Measurements from ENCODE around the gene FSHR. TPM values are rescaled to one million over a fixed set of nuclear protein-coding genes. Genes with fewer than 3 reads are reported as not detected.

FSHR gene
- total RNA-seq, 1 donor from 2014 or later: 0.30 TPM

GRCh38 chr2:49122107-49122506 is 32.2 kb downstream of the FSHR start:
- Histone ChIP-seq H3K4me2 (ENCODE audit: low read length) (no peak overlapping the region), H2AFZ (ENCODE audit: low read depth, low read length) (no peak overlapping the region), H3K4me3 (ENCODE audit: insufficient read depth, low read depth, low read length) (no peak overlapping the region), H3K9ac (ENCODE audit: low read length) (no peak overlapping the region), H4K20me1 (ENCODE audit: insufficient read depth, low read length) (no peaks in the 10 kb centered on the region), H3K27me3 (ENCODE audit: insufficient read depth, low read length) (no peaks in the 10 kb centered on the region), H3K4me1 (ENCODE audit: insufficient read depth, low read length) (no peaks in the 10 kb centered on the region), H3K27ac (ENCODE audit: low read depth, low read length) (no peak overlapping the region), H3K79me2 (ENCODE audit: insufficient read depth, low read length) (no peaks in the 10 kb centered on the region), H3K9me3 (ENCODE audit: insufficient read depth, low read depth, low read length) (no peaks in the 10 kb centered on the region), H3K36me3 (ENCODE audit: insufficient read depth, low read length) (no peaks in the 10 kb centered on the region)
- FAIRE-seq: no peak
- H3K9me3 Mint-ChIP-seq (ENCODE audit: unreplicated experiment): peaks cover 2% of the 10 kb centered on the region
- TF ChIP-seq EZH2 (IDR thresholded peaks at IDR 0.05; ENCODE audit: insufficient read depth, low read length): no peak
- TF ChIP-seq CTCF (IDR thresholded peaks at IDR 0.05; ENCODE audit: insufficient read depth, low read depth, low read length): no peak
- H3K36me3 Mint-ChIP-seq (ENCODE audit: low read depth, unreplicated experiment): peaks cover 2% of the 10 kb centered on the region
- H3K27me3 Mint-ChIP-seq (ENCODE audit: low read depth, unreplicated experiment): no peaks in the 10 kb centered on the region
- H3K27ac Mint-ChIP-seq (ENCODE audit: unreplicated experiment): no peak overlapping the region
- H3K4me1 Mint-ChIP-seq (ENCODE audit: low read depth, unreplicated experiment): peaks cover 4% of the 10 kb centered on the region
- DNase-seq (ENCODE audit: low read depth): no peak
- H3K4me3 Mint-ChIP-seq (ENCODE audit: unreplicated experiment): no peak overlapping the region

- Histone ChIP-seq H3K9ac (ENCODE audit: low read length) (no peak overlapping the region), H3K27me3 (ENCODE audit: insufficient read depth, low read length) (no peaks in the 10 kb centered on the region), H3K27ac (ENCODE audit: low read depth, low read length) (no peak overlapping the region), H3K4me2 (ENCODE audit: low read length) (no peak overlapping the region), H3K4me1 (ENCODE audit: insufficient read depth, low read length) (no peaks in the 10 kb centered on the region), H3K4me3 (ENCODE audit: insufficient read depth, low read depth, low read length) (no peak overlapping the region), H3K9me3 (ENCODE audit: insufficient read depth, low read depth, low read length) (no peaks in the 10 kb centered on the region), H3K79me2 (ENCODE audit: insufficient read depth, low read length) (no peaks in the 10 kb centered on the region), H2AFZ (ENCODE audit: low read depth, low read length) (no peak overlapping the region), H4K20me1 (ENCODE audit: insufficient read depth, low read length) (no peaks in the 10 kb centered on the region), H3K36me3 (ENCODE audit: insufficient read depth, low read length) (no peaks in the 10 kb centered on the region)
- DNase-seq (ENCODE audit: low read depth) (no peak), FAIRE-seq (no peak)
- no peaks in the 10 kb centered on the region for H3K9me3 Mint-ChIP-seq (ENCODE audit: unreplicated experiment)
- H3K4me3 Mint-ChIP-seq (ENCODE audit: unreplicated experiment): no peak overlapping the region
- TF ChIP-seq CTCF (IDR thresholded peaks at IDR 0.05; ENCODE audit: insufficient read depth, low read depth, low read length) (no peak), EZH2 (IDR thresholded peaks at IDR 0.05; ENCODE audit: insufficient read depth, low read length) (no peak)
- H3K27ac Mint-ChIP-seq (ENCODE audit: unreplicated experiment): no peak overlapping the region
- H3K27me3 Mint-ChIP-seq (ENCODE audit: low read depth, unreplicated experiment): peaks cover 2% of the 10 kb centered on the region
- no peaks in the 10 kb centered on the region for H3K4me1 Mint-ChIP-seq (ENCODE audit: low read depth, unreplicated experiment)
- peaks cover 2% of the 10 kb centered on the region for H3K36me3 Mint-ChIP-seq (ENCODE audit: low read depth, unreplicated experiment)
Measured at GRCh38 chr2:49113046-49113445, 41.3 kb downstream of the FSHR start.

- Mint-ChIP-seq H3K4me3 (ENCODE audit: unreplicated experiment) (no peak overlapping the region), H3K27me3 (ENCODE audit: low read depth, unreplicated experiment) (peaks cover 2% of the 10 kb centered on the region), H3K27ac (ENCODE audit: unreplicated experiment) (no peak overlapping the region), H3K9me3 (ENCODE audit: unreplicated experiment) (no peaks in the 10 kb centered on the region), H3K4me1 (ENCODE audit: low read depth, unreplicated experiment) (no peaks in the 10 kb centered on the region), H3K36me3 (ENCODE audit: low read depth, unreplicated experiment) (no peaks in the 10 kb centered on the region)
- Histone ChIP-seq H3K4me3 (ENCODE audit: insufficient read depth, low read depth, low read length) (no peak overlapping the region), H3K27me3 (ENCODE audit: insufficient read depth, low read length) (no peaks in the 10 kb centered on the region), H2AFZ (ENCODE audit: low read depth, low read length) (no peak overlapping the region), H3K27ac (ENCODE audit: low read depth, low read length) (no peak overlapping the region), H3K4me2 (ENCODE audit: low read length) (no peak overlapping the region), H3K4me1 (ENCODE audit: insufficient read depth, low read length) (no peaks in the 10 kb centered on the region), H3K79me2 (ENCODE audit: insufficient read depth, low read length) (no peaks in the 10 kb centered on the region), H3K9ac (ENCODE audit: low read length) (no peak overlapping the region), H3K36me3 (ENCODE audit: insufficient read depth, low read length) (no peaks in the 10 kb centered on the region), H3K9me3 (ENCODE audit: insufficient read depth, low read depth, low read length) (no peaks in the 10 kb centered on the region), H4K20me1 (ENCODE audit: insufficient read depth, low read length) (no peaks in the 10 kb centered on the region)
- FAIRE-seq (no peak), DNase-seq (ENCODE audit: low read depth) (no peak)
- TF ChIP-seq EZH2 (IDR thresholded peaks at IDR 0.05; ENCODE audit: insufficient read depth, low read length) (no peak), CTCF (IDR thresholded peaks at IDR 0.05; ENCODE audit: insufficient read depth, low read depth, low read length) (no peak)
Measured at GRCh38 chr2:49111456-49111855, 42.9 kb downstream of the FSHR start.
